RKO (cell line): ENCODE data around the gene BTNL8.

ENCODE experiments used
- DNase-seq: peaks from one replicate; pipeline ENCODE4 v3.0.0-alpha.2; 2016; ENCODE audit warnings: low spot score

Gene BTNL8

GRCh38 chr5:180959661-180960060, 60.7 kb downstream of the BTNL8 start:
- no peak for DNase-seq

- no peak for DNase-seq
Observed at GRCh38 chr5:180960209-180960608, 61.2 kb downstream of the BTNL8 start.

- no peak for DNase-seq
Observed at GRCh38 chr5:180969406-180969805, 70.4 kb downstream of the BTNL8 start.

GRCh38 chr5:180970336-180970735, 71.4 kb downstream of the BTNL8 start:
- no peak for DNase-seq

GRCh38 chr5:180970875-180971274, 71.9 kb downstream of the BTNL8 start:
- DNase-seq = no peak

GRCh38 chr5:180974612-180975315, 75.8 kb downstream of the BTNL8 start:
- no peak for DNase-seq

GRCh38 chr5:180975338-180975737, 76.4 kb downstream of the BTNL8 start:
- DNase-seq = no peak

GRCh38 chr5:180976518-180976917, 77.6 kb downstream of the BTNL8 start:
- no peak for DNase-seq

GRCh38 chr5:180977852-180978251, 78.9 kb downstream of the BTNL8 start:
- no peak for DNase-seq

GRCh38 chr5:180982008-180982741, 83.2 kb downstream of the BTNL8 start:
- no peak for DNase-seq

GRCh38 chr5:180988016-180988415, 89.1 kb downstream of the BTNL8 start:
- DNase-seq = no peak

GRCh38 chr5:180988592-180988991, 89.6 kb downstream of the BTNL8 start, which contains the start of gene BTNL3:
Gene BTNL3, plus strand, starts transcription at chr5:180988846. Its CDS starts 183 bp downstream, at chr5:180989029.
- DNase-seq = no peak

- DNase-seq = no peak
Observed at GRCh38 chr5:180990086-180990881, 91.3 kb downstream of the BTNL8 start.

- DNase-seq = no peak
Observed at GRCh38 chr5:180990882-180991242, 91.9 kb downstream of the BTNL8 start.
